Keratinocyte (primary cell): ENCODE data around the gene HCK. TPM values are rescaled to one million over a fixed set of nuclear protein-coding genes. Genes with fewer than 3 reads are reported as not detected.

Source experiments
- DNase-seq: peaks from one replicate; pipeline ENCODE4 v3.0.0-alpha.2; 2011; ENCODE audit warnings: low read depth, missing footprints, low spot score
- FAIRE-seq: peaks from 2 replicates; lab custom pipeline; 2011; peaks lifted over from hg19 to GRCh38; lab: Jason Lieb, UNC
- H2AFZ ChIP-seq: 2 replicates; pipeline ENCODE4 v1.6.0; 2012; ENCODE audit warnings: low read length, control low read depth, inconsistent platforms; ENCODE audit not compliant: control insufficient read depth
- H3K27ac ChIP-seq: 2 replicates; pipeline ENCODE4 v1.5.1; 2011; ENCODE audit warnings: low read length; ENCODE audit not compliant: control insufficient read depth, insufficient read depth
- H3K27me3 ChIP-seq: 3 replicates; pipeline ENCODE4 v1.6.0; 2011; ENCODE audit warnings: low read length; ENCODE audit not compliant: control insufficient read depth, insufficient read depth; ENCODE audit errors: extremely low read depth
- H3K36me3 ChIP-seq, 2 experiments: 2 replicates in 1 of 2; 3 replicates in 1 of 2; pipeline ENCODE4 v1.5.1; 2011; ENCODE audit warnings: low read length in 2 of 2, mild to moderate bottlenecking in 1 of 2; ENCODE audit not compliant: control insufficient read depth in 2 of 2, insufficient read depth in 2 of 2; ENCODE audit errors: extremely low read depth in 1 of 2
- H3K4me1 ChIP-seq: 3 replicates; pipeline ENCODE4 v1.5.1; 2011; ENCODE audit warnings: low read length; ENCODE audit not compliant: control insufficient read depth, insufficient read depth; ENCODE audit errors: extremely low read depth
- H3K4me2 ChIP-seq: 3 replicates; pipeline ENCODE4 v1.6.0; 2011; ENCODE audit warnings: low read depth, low read length; ENCODE audit not compliant: control insufficient read depth, insufficient read depth; ENCODE audit errors: extremely low read depth
- H3K4me3 ChIP-seq, 3 experiments: fragments of 200-600 bp in 1 of 3; sonication (generic) in 1 of 3; 2 replicates in 2 of 3; 3 replicates in 1 of 3; pipeline ENCODE4 v1.5.1; 2011 to 2016; ENCODE audit warnings: low read length in 3 of 3, mild to moderate bottlenecking in 3 of 3, control low read depth in 2 of 3, inconsistent platforms in 1 of 3, low read depth in 1 of 3, mixed read lengths in 1 of 3, mixed run types in 1 of 3, moderate library complexity in 1 of 3; ENCODE audit not compliant: control insufficient read depth in 2 of 3, insufficient read depth in 2 of 3; ENCODE audit errors: extremely low read depth in 1 of 3
- H3K79me2 ChIP-seq: 2 replicates; pipeline ENCODE4 v1.6.0; 2012; ENCODE audit warnings: low read length; ENCODE audit not compliant: control insufficient read depth, insufficient read depth
- H3K9ac ChIP-seq: 3 replicates; pipeline ENCODE4 v1.6.0; 2011; ENCODE audit warnings: low read length; ENCODE audit not compliant: control insufficient read depth, insufficient read depth; ENCODE audit errors: extremely low read depth
- H3K9me1 ChIP-seq: 3 replicates; pipeline ENCODE4 v1.6.0; 2011; ENCODE audit warnings: low read length; ENCODE audit not compliant: control insufficient read depth, insufficient read depth; ENCODE audit errors: extremely low read depth
- H3K9me3 ChIP-seq: 2 replicates; pipeline ENCODE4 v1.5.1; 2012; ENCODE audit warnings: low read depth, low read length; ENCODE audit not compliant: control insufficient read depth
- H4K20me1 ChIP-seq: 3 replicates; pipeline ENCODE4 v1.6.0; 2011; ENCODE audit warnings: low read length; ENCODE audit not compliant: control insufficient read depth, insufficient read depth; ENCODE audit errors: extremely low read depth
- CTCF ChIP-seq, 3 experiments: IDR thresholded peaks in 1 of 3; conservative IDR thresholded peaks in 1 of 3; optimal IDR thresholded peaks in 1 of 3; 2 replicates in 2 of 3; 3 replicates in 1 of 3; pipeline versions ENCODE3 to v1.5.1; 2011; ENCODE audit warnings: low read length in 3 of 3, mild to moderate bottlenecking in 3 of 3, moderate library complexity in 2 of 3, control low read depth in 1 of 3, inconsistent platforms in 1 of 3; ENCODE audit not compliant: insufficient read depth in 2 of 3; ENCODE audit errors: extremely low read depth in 1 of 3
- EZH2 ChIP-seq: IDR thresholded peaks from one replicate; pipeline ENCODE4 v1.6.1; 2012; ENCODE audit warnings: inconsistent platforms, mild to moderate bottlenecking, low read length, moderate library complexity
- dilution Hi-C: fragments of 300-500 bp; cut with MboI; formaldehyde crosslinking; loops from one replicate; pipeline ENCODE4 v1.7.0; 2020; ENCODE audit warnings: low sequenced_read_pairs; ENCODE audit not compliant: extremely low pct_ligation_motif_present
- polyA plus RNA-seq, 5 experiments: library from polyadenylated mRNA; depleted of rRNA in 3 of 5; stranded (reverse) in 3 of 5; stranded (forward) in 1 of 5; unstranded in 1 of 5; fragments of >200 nt; gene quantifications; 1 replicate in 1 of 5; 2 replicates in 3 of 5; 3 replicates in 1 of 5; pipeline versions ENCODE4 v1.2.1 to v1.2.3, GENCODE V29; 2011 to 2012; ENCODE audit warnings: missing spikeins in 2 of 5, low read depth in 1 of 5, low replicate concordance in 1 of 5

HCK gene
- polyA plus RNA-seq, 1 donor (not counting 4 experiments of a cell fraction or from before 2014, with no cell fraction given) = not detected

- no peaks in the 10 kb centered on the region for H3K9me1 ChIP-seq
- H3K27ac ChIP-seq = no peak overlapping the region
- no peaks in the 10 kb centered on the region for H3K4me1 ChIP-seq
- DNase-seq (no peak), FAIRE-seq (no peak)
- no peak overlapping the region for H3K9ac ChIP-seq
- H3K27me3 ChIP-seq = peaks cover 6% of the 10 kb centered on the region
- H3K79me2 ChIP-seq = no peaks in the 10 kb centered on the region
- H3K4me3 ChIP-seq = no peak overlapping the region
- no peaks in the 10 kb centered on the region for H4K20me1 ChIP-seq
- dilution Hi-C loops = no loop called here
- H3K9me3 ChIP-seq = no peaks in the 10 kb centered on the region
- no peaks in the 10 kb centered on the region for H3K36me3 ChIP-seq
- H3K4me2 ChIP-seq = no peak overlapping the region
- TF ChIP-seq CTCF (optimal IDR thresholded peaks at IDR 0.05 in 1 of 3, IDR thresholded peaks at IDR 0.05 in 1 of 3, conservative IDR thresholded peaks at IDR 0.05 in 1 of 3; ENCODE audit: extremely low read depth in 1 of 3, insufficient read depth in 2 of 3, low read length in 3 of 3) (no peak), EZH2 (no peak)
- no peak overlapping the region for H2AFZ ChIP-seq
Observed at GRCh38 chr20:32077190-32077589, 25.1 kb downstream of the HCK start.

GRCh38 chr20:32078322-32078721 is 26.3 kb downstream of the HCK start:
- H3K9me3 ChIP-seq = no peaks in the 10 kb centered on the region
- TF ChIP-seq CTCF (optimal IDR thresholded peaks at IDR 0.05 in 1 of 3, IDR thresholded peaks at IDR 0.05 in 1 of 3, conservative IDR thresholded peaks at IDR 0.05 in 1 of 3; ENCODE audit: extremely low read depth in 1 of 3, insufficient read depth in 2 of 3, low read length in 3 of 3) = no peak
- no peak overlapping the region for H3K27ac ChIP-seq
- H3K4me3 ChIP-seq = no peak overlapping the region
- no peak overlapping the region for H3K9ac ChIP-seq
- H4K20me1 ChIP-seq = no peaks in the 10 kb centered on the region
- no peaks in the 10 kb centered on the region for H3K4me1 ChIP-seq
- DNase-seq = no peak
- H3K36me3 ChIP-seq = no peaks in the 10 kb centered on the region
- H3K9me1 ChIP-seq = no peaks in the 10 kb centered on the region
- H2AFZ ChIP-seq = no peak overlapping the region
- H3K79me2 ChIP-seq = no peaks in the 10 kb centered on the region
- no peak for FAIRE-seq
- no peak overlapping the region for H3K4me2 ChIP-seq
- H3K27me3 ChIP-seq = peaks cover 6% of the 10 kb centered on the region
- dilution Hi-C loops = no loop called here
